Astrocyte (in vitro differentiated cells and primary cell): ENCODE measurements around the gene TAF11L6. TPM values are rescaled to one million over a fixed set of nuclear protein-coding genes. Genes with fewer than 3 reads are reported as not detected.
A peak's percentile ranks its signal among the peaks of the same experiment; 100 is the strongest.
"Not testable (repeated sequence)": the region's sequence is repeated elsewhere in the genome, so short reads cannot be mapped to it uniquely, and the experiment has no call there.

ENCODE experiments used
- DNase-seq: peaks from one replicate; pipeline ENCODE4 v3.0.0-alpha.2; 2010; ENCODE audit warnings: low read depth
- FAIRE-seq: peaks from 2 replicates; lab custom pipeline; 2011; peaks lifted over from hg19 to GRCh38; lab: Jason Lieb, UNC
- H2AFZ ChIP-seq: 2 replicates; pipeline ENCODE4 v1.6.0; 2012; ENCODE audit warnings: low read depth, low read length, inconsistent platforms
- H3K27ac ChIP-seq: 2 replicates; pipeline ENCODE4 v1.5.1; 2011; ENCODE audit warnings: low read depth, low read length, inconsistent platforms
- H3K27me3 ChIP-seq: 2 replicates; pipeline ENCODE4 v1.6.0; 2011; ENCODE audit warnings: low read length, inconsistent platforms; ENCODE audit not compliant: insufficient read depth
- H3K36me3 ChIP-seq: 2 replicates; pipeline ENCODE4 v1.5.1; 2011; ENCODE audit warnings: low read length, inconsistent platforms; ENCODE audit not compliant: insufficient read depth
- H3K4me1 ChIP-seq: 2 replicates; pipeline ENCODE4 v1.5.1; 2011; ENCODE audit warnings: low read length, inconsistent platforms; ENCODE audit not compliant: insufficient read depth
- H3K4me2 ChIP-seq: 2 replicates; pipeline ENCODE4 v1.6.0; 2012; ENCODE audit warnings: low read length, inconsistent platforms
- H3K4me3 ChIP-seq: 2 replicates; pipeline ENCODE4 v1.5.1; 2011; ENCODE audit warnings: low read depth, mild to moderate bottlenecking, low read length, inconsistent platforms; ENCODE audit not compliant: insufficient read depth
- H3K79me2 ChIP-seq: 2 replicates; pipeline ENCODE4 v1.6.0; 2012; ENCODE audit warnings: mild to moderate bottlenecking, low read length, inconsistent platforms; ENCODE audit not compliant: insufficient read depth
- H3K9ac ChIP-seq: 2 replicates; pipeline ENCODE4 v1.6.0; 2012; ENCODE audit warnings: mild to moderate bottlenecking, low read length, inconsistent platforms
- H3K9me3 ChIP-seq: 2 replicates; pipeline ENCODE4 v1.5.1; 2012; ENCODE audit warnings: low read depth, mild to moderate bottlenecking, low read length, inconsistent platforms; ENCODE audit not compliant: insufficient read depth
- H4K20me1 ChIP-seq: 2 replicates; pipeline ENCODE4 v1.6.0; 2012; ENCODE audit warnings: low read length, inconsistent platforms; ENCODE audit not compliant: insufficient read depth
- H3K27ac Mint-ChIP-seq: one replicate; pipeline ENCODE4 v1.8.0; 2021; ENCODE audit warnings: mild to moderate bottlenecking, mixed read lengths; ENCODE audit not compliant: unreplicated experiment
- H3K27me3 Mint-ChIP-seq: one replicate; pipeline ENCODE4 v1.8.0; 2021; ENCODE audit warnings: low read depth, mixed read lengths; ENCODE audit not compliant: unreplicated experiment
- H3K36me3 Mint-ChIP-seq: one replicate; pipeline ENCODE4 v1.8.0; 2021; ENCODE audit warnings: low read depth, mixed read lengths; ENCODE audit not compliant: unreplicated experiment
- H3K4me1 Mint-ChIP-seq: one replicate; pipeline ENCODE4 v1.8.0; 2021; ENCODE audit warnings: low read depth, mixed read lengths; ENCODE audit not compliant: unreplicated experiment
- H3K4me3 Mint-ChIP-seq: one replicate; pipeline ENCODE4 v1.8.0; 2021; ENCODE audit warnings: mild to moderate bottlenecking, moderate library complexity, mixed read lengths; ENCODE audit not compliant: unreplicated experiment
- H3K9me3 Mint-ChIP-seq: one replicate; pipeline ENCODE4 v1.8.0; 2021; ENCODE audit warnings: mild to moderate bottlenecking, mixed read lengths; ENCODE audit not compliant: unreplicated experiment
- total RNA-seq: library from RNA; stranded (reverse); gene quantifications from 2 replicates; pipeline ENCODE4 v1.2.1, GENCODE V29; 2021

The TAF11L6 gene
- total RNA-seq, 1 donor from 2014 or later: not detected

GRCh38 chr5:17519508-17519907 lies 9.0 kb upstream of the TAF11L6 start:
- H3K4me2 ChIP-seq, H3K9ac ChIP-seq, H3K27ac Mint-ChIP-seq, H3K4me1 Mint-ChIP-seq, H2AFZ ChIP-seq, FAIRE-seq, H4K20me1 ChIP-seq, H3K36me3 ChIP-seq, H3K4me3 Mint-ChIP-seq, H3K27me3 ChIP-seq, H3K79me2 ChIP-seq, H3K36me3 Mint-ChIP-seq, H3K4me3 ChIP-seq, H3K9me3 ChIP-seq, H3K27ac ChIP-seq, H3K4me1 ChIP-seq, H3K27me3 Mint-ChIP-seq, DNase-seq, H3K9me3 Mint-ChIP-seq: not testable (repeated sequence)

- H3K36me3 Mint-ChIP-seq, H3K4me2 ChIP-seq, H3K4me3 Mint-ChIP-seq, H3K27me3 Mint-ChIP-seq, DNase-seq, H3K9me3 ChIP-seq, H3K27me3 ChIP-seq, FAIRE-seq, H3K4me1 Mint-ChIP-seq, H3K27ac Mint-ChIP-seq, H3K9me3 Mint-ChIP-seq, H3K4me3 ChIP-seq, H3K9ac ChIP-seq, H3K36me3 ChIP-seq, H3K79me2 ChIP-seq, H3K27ac ChIP-seq, H3K4me1 ChIP-seq, H4K20me1 ChIP-seq, H2AFZ ChIP-seq: not testable (repeated sequence)
These were observed 7.0 kb upstream of the TAF11L6 start, which contains the start of gene TAF11L4 for GRCh38 chr5:17521501-17521900. TAF11L4 (plus strand) TSS chr5:17521801.

- H3K27ac ChIP-seq, H3K9ac ChIP-seq, H3K4me2 ChIP-seq, H3K4me1 ChIP-seq, H3K4me3 ChIP-seq, DNase-seq, H3K36me3 Mint-ChIP-seq, H3K27me3 ChIP-seq, H3K27me3 Mint-ChIP-seq, H3K4me1 Mint-ChIP-seq, H3K27ac Mint-ChIP-seq, H4K20me1 ChIP-seq, FAIRE-seq, H3K9me3 Mint-ChIP-seq, H2AFZ ChIP-seq, H3K79me2 ChIP-seq, H3K9me3 ChIP-seq, H3K4me3 Mint-ChIP-seq, H3K36me3 ChIP-seq: not testable (repeated sequence)
These were observed 3.5 kb upstream of the TAF11L6 start, which contains the start of gene TAF11L5 for GRCh38 chr5:17524935-17525334. TAF11L5 (plus strand) TSS chr5:17525235.

GRCh38 chr5:17526504-17526903 lies 2.0 kb upstream of the TAF11L6 start:
- H3K4me1 Mint-ChIP-seq, H3K9ac ChIP-seq, H2AFZ ChIP-seq, H3K36me3 Mint-ChIP-seq, H3K27me3 ChIP-seq, H4K20me1 ChIP-seq, H3K9me3 Mint-ChIP-seq, H3K27me3 Mint-ChIP-seq, H3K4me3 ChIP-seq, FAIRE-seq, H3K4me1 ChIP-seq, H3K27ac Mint-ChIP-seq, H3K79me2 ChIP-seq, H3K36me3 ChIP-seq, H3K9me3 ChIP-seq, H3K27ac ChIP-seq, H3K4me3 Mint-ChIP-seq, H3K4me2 ChIP-seq: not testable (repeated sequence)
- DNase-seq: peak; percentile 23

Other genes starting within 250 kb of the TAF11L6 start
- not detected in 2 replicates for gene TAF11L2, start 30.4 kb upstream of the TAF11L6 start, total RNA-seq
- not detected in 2 replicates for gene TAF11L3, start 10.3 kb upstream of the TAF11L6 start, total RNA-seq
- gene TAF11L4, start 6.9 kb upstream of the TAF11L6 start, total RNA-seq: not detected in 2 replicates
- gene TAF11L5, start 3.4 kb upstream of the TAF11L6 start, total RNA-seq: not detected in 2 replicates
- not detected in 2 replicates for gene TAF11L7, start 57.1 kb downstream of the TAF11L6 start, total RNA-seq
- not detected in 2 replicates for gene TAF11L8, start 62.3 kb downstream of the TAF11L6 start, total RNA-seq
- gene TAF11L9, start 65.7 kb downstream of the TAF11L6 start, total RNA-seq: not detected in 2 replicates
- gene TAF11L10, start 69.2 kb downstream of the TAF11L6 start, total RNA-seq: not detected in 2 replicates
- 0.41 TPM in 1 of 2 replicates, not detected in the other for gene TAF11L11, start 75.5 kb downstream of the TAF11L6 start, total RNA-seq
- 0.34 TPM in 1 of 2 replicates, not detected in the other for gene TAF11L12, start 81.7 kb downstream of the TAF11L6 start, total RNA-seq
- not detected in 2 replicates for gene TAF11L13, start 103.4 kb downstream of the TAF11L6 start, total RNA-seq
- gene TAF11L14, start 105.8 kb downstream of the TAF11L6 start, total RNA-seq: 0.41 TPM in 1 of 2 replicates, not detected in the other